VCaP (cell line): ENCODE data around the gene STYXL2.

Experiments
- H3K27ac ChIP-seq: fragments of 450-650 bp; 2 replicates; pipeline ENCODE4 v1.5.1; 2017
- TF ChIP-seq, protein P1 (sequence below): fragments of 450-650 bp; conservative IDR thresholded peaks from 2 replicates; pipeline ENCODE4 v1.5.1; 2017; ENCODE audit warnings: mild to moderate bottlenecking, moderate library complexity

Gene STYXL2

DNA sequence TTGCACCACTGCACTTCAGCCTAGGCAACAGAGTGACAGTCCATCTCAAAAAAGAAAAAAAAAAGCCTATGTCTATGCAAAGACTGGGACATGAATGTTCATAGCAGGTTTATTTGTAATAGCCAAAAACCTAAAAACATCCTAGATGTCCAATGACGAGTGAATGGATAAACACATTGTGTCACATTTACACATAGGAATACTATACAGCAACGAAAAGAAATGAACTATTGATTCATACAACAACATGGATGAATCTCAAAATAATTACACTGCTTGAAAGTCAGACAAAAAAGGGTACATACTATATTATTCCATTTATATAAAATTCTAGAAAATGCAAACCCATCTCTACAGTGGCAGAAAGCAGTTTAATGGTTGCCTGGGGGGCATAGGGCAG lies 7.9 kb downstream of the STYXL2 start:
- no peak overlapping the region for H3K27ac ChIP-seq
- TF ChIP-seq, protein P1, sequence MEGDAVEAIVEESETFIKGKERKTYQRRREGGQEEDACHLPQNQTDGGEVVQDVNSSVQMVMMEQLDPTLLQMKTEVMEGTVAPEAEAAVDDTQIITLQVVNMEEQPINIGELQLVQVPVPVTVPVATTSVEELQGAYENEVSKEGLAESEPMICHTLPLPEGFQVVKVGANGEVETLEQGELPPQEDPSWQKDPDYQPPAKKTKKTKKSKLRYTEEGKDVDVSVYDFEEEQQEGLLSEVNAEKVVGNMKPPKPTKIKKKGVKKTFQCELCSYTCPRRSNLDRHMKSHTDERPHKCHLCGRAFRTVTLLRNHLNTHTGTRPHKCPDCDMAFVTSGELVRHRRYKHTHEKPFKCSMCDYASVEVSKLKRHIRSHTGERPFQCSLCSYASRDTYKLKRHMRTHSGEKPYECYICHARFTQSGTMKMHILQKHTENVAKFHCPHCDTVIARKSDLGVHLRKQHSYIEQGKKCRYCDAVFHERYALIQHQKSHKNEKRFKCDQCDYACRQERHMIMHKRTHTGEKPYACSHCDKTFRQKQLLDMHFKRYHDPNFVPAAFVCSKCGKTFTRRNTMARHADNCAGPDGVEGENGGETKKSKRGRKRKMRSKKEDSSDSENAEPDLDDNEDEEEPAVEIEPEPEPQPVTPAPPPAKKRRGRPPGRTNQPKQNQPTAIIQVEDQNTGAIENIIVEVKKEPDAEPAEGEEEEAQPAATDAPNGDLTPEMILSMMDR: no peak

DNA sequence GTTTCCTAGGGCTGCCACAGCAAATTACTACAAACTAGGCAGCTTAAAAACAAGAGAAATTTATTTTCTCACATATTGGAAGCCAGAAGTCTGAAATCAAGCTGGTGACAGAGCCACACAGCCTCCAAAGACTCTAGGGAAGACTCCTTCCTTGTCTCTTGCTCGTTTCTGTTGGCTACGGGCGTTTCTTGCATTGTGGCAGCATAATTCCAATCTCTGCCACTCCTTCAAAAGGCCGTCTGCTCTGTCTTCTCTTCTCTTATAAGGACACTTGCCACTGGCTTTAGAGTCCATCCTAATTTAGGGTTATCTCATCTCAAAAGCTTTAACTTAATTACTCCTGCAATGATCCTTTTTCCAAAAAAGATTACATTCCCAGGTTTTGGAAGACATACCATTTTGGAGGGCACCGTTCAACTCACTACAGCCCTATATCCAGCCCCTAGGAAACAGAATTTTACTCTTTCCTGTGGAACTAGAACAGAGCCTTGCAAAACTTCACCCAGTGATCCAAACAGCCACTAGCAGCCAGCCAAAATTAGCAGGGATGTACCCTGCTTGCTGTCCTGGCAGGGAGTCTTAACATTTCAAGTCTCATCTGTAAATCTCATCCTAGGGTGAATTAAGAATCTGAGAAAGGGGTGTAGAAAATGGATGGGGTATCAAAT lies 9.2 kb downstream of the STYXL2 start:
- TF ChIP-seq, protein P1: no peak
- H3K27ac ChIP-seq: no peak overlapping the region

DNA sequence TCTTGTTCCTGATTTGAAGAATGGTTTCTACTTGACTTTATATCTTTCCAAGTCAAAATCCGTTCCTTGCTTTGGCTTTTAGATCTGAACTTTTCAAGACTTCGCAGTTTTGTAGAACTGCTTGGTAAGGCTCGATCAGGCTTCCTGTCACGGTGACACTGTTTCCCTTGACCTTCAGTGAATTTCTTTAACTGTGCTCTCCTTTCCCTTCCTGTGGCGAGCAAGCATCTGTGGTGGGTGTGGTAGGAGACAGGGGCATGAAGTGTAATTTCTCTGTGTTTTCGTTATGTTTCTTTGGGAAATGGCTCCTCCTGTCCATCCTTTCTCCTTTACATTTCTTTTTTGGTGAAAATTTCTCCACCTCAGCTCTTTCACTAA lies 10.4 kb downstream of the STYXL2 start:
- TF ChIP-seq, protein P1: no peak
- H3K27ac ChIP-seq: no peak overlapping the region

DNA sequence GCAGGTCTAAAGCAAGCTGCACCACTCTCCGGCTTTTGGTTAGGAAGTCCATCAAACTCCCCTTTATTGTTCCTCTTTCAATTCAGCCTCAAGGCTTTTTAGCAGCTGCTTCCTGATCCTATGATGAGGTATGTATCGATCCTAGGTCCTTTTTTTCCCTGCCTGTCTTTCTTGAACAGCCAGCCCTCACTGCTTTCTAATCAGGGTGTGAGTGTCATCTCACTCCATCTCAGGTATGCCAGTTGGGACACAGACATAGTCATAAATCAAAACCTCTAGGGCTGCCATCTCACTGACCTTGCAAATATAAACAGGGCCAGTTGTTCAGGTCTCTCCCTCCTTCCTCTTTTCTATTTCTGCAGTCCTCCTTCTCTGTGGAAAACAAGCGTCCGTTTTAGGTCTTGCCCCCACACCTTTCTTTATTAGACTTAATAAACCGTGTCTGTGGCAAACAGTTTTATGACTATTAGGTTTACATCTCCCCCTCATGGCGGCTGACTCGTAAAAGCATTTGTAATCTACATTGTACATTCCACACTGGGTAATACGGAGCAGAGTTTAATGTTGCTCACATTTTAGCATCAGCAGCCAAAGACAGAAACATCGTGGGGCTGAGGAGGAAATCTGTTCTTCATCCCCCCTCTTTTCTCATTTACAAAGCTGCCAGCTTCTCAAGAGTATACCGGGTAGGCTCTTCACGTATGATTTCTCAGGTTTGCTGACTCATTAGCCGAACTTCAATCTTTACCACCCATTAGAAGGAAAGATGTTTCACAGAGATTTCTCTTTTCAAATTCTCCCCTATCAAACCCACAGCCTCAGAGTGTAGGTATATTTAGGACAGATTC lies 11.6 kb downstream of the STYXL2 start:
- H3K27ac ChIP-seq: peak overlapping the region; percentile 39
- TF ChIP-seq, protein P1: no peak

DNA sequence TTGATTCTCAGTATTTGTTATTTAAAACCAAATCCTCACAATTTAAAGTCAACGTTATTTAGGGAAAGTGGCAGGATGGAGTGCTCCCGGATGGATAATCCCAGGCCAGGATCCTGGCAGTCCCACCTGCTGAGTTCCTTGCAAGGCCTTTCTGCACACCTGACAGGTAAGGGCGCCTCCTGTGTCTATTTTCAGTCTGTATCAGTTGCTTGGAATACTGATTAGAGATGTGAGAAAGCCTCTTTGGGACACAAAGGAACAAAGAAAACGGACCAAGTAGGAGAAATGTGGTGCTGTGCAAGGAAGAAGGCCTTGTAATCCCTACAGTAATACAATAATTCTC lies 12.2 kb downstream of the STYXL2 start:
- peak overlapping the region; percentile 39 for H3K27ac ChIP-seq
- TF ChIP-seq, protein P1: no peak

DNA sequence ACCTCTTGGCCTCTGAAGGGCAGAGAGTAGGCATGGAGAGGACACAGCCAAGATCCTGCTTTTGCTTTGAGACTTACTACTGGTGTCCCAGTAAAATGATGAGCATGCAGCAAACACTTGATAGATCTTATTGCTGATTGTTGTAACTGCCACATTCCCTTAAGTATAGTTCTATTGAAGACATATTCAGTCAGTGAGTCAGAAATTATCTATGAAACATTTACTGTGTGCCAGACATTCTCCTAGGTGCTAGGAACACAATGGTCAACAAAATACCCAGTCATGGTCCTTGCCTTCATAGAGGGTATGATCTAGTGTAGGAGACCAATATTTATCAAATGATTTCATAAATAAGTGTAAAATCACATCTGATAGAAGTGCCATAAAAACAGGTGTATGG lies 13.6 kb downstream of the STYXL2 start:
- no peak overlapping the region for H3K27ac ChIP-seq
- TF ChIP-seq, protein P1: no peak

DNA sequence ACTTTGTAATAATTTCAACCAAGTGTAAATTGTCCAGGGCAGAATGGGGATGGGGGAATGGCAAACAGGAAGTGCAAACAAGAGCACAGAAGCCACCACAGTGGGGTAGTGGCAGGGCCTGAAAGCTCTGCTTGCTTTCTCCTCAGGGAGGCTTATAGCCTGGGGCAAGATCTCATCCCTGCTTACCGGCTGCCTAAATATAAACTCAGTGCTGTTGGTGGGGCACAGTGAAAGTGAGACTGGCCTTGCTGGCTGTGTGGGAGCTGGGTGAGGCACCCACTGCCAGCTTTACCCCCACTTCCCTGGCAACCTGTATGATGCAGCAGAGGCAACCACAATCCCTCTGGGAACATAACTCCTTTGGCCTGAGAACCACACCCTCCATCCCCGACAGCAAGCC lies 15.2 kb downstream of the STYXL2 start:
- TF ChIP-seq, protein P1: no peak
- H3K27ac ChIP-seq: peak overlapping the region; percentile 61
